Stimulated activated CD8-positive, alpha-beta memory T cell treated with anti-CD3 and anti-CD28 coated beads, Interleukin-15, amount 100 ng/mL, for 1 hour (primary cell): ENCODE measurements around the gene SLC6A6.

Source experiments
- DNase-seq: peaks from one replicate; pipeline ENCODE4 v3.0.0-alpha.2; 2020; ENCODE audit warnings: low read depth

SLC6A6 gene

DNA sequence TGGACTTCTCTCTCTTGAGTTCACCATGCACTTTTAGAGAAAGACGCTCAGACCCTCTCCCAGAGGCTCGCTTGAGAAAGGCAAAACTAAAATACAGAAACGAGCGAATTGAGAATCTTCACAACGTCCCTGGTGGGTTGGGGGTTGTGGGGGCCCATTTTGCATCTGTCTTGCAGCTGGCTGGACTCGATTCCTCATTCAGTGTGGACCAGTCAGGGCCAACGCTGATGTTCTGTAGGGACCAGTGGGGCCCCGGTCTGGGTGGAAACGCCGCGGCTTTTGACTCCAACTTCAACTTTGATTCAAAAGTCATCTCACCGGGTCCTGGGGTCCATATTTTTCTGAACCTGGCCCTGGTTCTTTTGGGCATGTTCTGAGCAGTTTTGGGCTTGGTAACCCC, 68.1 kb downstream of the SLC6A6 start:
- DNase-seq = no peak

DNA sequence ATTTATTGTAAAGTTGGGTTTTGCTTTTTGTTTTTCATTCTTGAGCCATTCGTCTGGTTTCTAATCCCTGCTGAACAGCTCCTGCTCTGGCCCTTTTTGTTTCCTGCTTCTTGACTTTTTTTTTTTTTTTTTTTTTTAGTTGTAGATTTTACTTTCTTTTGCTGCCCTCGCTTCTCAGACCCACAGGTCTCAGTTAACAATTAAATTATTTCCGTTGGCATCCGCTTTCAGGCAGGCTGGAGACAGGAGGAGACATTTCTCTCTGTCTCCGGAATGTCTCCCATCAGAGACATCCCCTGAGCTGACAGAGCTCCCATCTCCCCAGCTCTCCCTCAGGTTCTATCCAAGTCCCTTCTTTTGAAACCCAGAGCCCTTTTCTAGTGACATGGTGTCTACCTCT, 68.6 kb downstream of the SLC6A6 start:
- DNase-seq = no peak

DNA sequence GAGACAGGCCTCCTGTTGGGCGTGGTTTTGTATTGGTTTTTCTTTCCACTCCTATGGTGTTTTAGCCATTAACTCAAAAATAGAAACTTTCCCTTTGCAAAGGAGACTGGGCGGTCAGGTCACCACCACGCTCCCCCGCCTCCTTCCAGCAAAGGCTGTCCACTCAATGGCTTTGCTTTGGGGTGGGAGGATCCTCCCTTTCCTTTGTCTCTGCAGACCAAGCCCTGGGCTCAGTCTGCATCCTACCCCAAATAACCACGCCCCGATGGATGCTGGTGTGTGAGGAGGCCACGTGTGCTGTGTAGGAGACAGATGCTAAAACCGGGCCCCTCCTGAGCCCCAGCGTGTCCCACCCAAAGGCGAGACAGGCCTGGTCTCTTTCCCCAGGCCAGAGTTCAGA, 69.3 kb downstream of the SLC6A6 start:
- no peak for DNase-seq

DNA sequence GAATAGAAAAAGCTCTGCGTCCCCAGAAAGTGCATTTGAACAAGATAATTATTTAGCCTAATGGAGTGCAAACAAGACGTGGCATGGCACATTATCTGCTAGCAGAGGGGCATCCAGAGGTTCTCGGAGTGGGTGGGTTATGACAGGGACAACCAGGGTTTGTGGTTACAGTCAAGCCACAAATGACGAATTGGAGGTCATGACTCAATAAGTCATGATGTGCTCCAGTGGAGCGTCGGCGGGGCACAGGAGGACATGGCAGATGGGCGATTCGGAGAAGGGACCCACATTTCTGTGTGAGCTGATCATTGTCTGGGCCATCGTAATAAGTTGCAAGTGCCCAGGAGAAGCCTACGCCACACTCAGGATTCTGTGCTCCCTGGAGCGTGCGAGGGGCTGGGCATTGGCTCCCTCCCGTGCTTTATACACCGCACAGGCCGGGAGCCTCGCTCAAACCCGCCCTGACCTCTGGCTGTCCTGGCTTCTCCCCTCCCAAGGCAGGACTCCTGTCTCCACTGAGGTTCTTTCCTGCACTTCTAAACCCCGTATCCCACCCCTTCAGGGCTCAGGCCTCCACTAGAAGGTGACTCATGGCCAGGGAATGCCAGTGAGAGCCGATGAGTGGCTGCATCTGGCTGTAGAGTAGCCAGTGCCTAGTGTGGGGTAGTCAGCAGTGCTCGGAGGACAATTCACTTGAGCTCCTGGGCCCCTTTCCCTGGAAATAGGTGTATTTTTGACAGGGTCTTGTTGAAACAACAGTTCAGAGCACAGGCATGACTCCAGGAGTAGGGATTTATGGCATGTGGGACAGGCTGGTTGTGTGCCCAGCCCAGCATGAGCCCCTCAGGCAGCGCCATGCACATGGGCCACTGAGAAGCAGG, 70.3 kb downstream of the SLC6A6 start:
- DNase-seq = no peak

DNA sequence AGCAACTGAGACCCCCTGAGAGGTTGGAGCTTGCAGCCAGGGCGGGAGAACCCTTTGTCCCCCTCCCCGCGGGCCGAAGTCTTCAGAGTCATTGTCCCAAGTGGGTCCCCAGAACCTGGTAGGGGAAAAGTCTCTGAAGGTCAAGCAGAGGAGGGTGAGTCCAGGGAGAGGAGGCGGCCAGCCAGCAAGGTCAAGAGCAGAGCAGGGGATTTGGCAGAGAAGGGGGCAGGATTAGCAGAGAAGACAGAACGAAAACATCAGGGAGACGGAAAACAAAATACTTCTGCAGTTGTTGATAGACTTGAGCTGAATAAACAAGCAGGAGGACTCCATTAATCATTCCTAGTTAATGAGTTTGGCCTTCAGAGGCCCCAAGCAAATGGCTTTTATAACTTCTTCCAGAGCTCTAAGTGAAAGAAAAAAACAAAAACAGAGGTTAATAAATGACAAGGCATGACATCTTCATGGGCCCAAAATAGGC, 71.0 kb downstream of the SLC6A6 start:
- DNase-seq = no peak

DNA sequence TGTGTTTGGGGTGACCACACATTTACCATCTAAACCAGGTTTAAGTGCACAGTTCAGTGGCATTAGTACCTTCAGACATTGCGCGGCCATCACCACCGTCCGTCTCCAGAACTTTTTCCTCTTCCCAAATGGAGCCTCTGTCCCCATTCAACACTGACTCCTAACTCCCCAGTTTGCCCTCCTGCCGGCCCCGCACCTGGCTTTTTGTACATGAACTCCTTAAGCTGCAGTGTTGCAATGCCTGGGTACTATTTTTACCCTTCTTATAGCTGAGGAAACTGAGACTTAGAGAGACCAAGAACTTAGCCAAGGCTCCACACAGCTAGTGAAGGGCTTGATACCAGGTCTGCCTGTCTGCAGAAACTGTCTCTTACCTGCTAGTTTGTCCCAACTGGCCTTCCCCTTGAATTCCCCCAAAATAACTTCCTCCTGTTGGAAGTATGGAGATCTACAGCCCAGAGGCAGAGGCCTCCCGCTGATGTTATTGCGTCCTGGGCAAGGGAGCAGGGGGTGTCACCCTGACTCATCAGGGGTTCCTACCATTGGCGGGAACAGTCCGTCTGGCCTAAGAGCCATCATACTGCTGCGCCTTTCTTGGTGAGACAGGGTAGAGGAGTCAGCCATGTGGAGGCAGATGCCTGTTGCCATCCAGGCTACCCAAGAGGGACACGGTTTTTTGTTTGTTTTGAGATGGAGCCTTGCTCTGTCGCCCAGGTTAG, 72.1 kb downstream of the SLC6A6 start:
- DNase-seq = no peak

DNA sequence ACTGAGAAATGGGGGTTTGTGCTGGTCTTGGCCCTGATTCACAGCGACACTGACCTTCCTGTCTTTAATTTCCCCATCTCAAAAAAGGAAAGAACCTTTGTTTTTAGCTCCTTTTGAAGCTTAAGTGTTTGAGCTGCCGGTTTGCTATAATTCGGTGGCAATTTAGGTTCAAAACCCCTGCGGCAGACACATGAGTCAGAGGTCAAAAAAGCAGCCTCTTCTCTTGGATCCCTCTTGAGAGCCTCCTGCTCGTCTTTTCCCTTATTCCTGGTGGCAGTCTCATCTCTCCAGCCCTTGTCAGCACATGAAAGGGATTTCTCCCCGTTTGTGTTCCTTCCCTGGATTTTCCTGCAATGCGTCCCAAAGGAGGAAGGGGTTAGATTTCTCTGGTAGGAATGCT, 73.2 kb downstream of the SLC6A6 start:
- no peak for DNase-seq

DNA sequence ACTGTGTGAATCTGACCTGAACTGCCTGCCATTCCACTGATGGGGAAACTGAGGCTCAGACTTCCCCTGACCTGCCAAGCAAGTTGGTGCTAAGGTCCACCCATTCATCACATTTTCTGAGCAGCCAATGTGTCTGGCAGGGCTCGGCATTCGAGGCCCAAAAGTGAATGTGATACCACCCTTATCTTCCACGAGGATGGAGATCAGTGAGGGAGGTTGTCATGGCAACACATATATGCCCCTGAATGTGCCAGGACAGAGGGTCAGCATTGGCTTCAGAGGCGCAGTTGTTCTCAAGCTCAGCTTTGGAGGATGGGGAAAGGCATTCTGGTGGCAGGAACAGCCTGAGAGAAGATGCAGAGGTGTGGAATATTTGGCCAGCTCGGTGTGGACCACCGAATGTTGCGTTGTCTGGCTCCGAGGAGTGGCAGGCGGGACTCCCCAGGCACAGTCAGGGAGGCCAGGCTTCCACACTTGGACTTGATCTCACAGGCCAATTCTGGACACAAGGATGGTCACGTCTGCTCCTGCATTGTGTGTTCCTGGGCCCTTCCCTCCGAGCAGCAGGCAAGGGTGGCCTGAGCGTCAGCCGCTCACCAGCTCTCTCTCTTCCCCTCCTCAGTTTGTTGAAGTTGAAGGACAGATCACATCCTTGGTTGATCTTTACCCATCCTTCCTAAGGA, 74.3 kb downstream of the SLC6A6 start:
- no peak for DNase-seq

DNA sequence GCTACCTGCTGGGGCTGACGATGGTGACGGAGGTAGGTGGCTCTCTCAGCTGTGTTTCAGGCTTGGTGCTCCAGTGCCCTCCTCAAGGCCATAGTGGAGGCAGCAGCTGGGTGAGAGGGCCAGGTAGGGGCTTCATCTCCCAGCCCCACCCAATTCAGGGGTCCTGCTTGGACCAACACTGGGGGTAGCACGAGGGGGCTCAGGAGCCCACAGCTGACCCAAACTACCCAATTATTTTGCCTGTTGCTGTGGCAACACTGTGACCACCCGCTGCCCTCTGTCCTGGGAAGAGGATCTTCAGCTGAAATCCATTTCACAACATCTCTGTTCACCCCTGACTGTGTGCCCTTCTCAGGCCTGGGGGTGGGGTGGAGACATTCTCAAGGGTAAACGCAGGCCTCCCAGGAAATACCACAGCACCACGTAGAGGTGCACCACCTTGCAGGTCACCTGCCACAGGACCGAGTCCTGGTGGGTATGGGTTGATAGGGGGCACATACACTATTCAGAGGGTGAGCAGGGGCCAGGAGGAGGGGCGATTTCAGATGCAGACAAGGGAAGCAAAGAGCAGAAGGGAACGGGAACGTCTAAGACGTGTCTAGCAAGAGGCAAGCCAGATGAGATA, 75.0 kb downstream of the SLC6A6 start:
- no peak for DNase-seq

DNA sequence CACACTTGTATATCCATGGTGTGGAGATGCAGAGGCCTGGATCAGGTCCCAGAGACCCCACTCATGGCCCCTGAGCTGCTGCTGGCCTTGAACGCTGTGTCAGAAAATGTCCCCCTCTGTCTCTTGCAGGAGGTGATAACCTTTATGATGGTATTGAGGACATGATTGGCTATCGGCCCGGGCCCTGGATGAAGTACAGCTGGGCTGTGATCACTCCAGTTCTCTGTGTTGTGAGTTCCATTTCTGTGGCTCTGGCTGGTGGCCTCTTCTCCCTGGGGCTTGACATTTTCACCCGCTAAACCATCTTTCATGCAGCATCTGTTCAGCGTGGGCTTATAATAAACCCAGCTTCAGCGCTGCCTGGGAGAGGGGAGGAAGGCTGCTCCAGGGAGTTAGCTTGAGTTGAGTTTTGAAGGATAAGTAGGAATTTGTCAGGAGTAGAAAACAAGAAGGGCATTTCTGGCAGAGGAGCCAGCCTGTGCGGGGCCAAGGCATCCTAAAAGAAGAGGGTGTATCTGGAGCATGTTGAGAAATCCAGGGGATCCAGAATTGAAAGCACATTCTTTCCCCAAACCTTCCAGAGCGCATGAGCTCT, 76.6 kb downstream of the SLC6A6 start:
- no peak for DNase-seq

DNA sequence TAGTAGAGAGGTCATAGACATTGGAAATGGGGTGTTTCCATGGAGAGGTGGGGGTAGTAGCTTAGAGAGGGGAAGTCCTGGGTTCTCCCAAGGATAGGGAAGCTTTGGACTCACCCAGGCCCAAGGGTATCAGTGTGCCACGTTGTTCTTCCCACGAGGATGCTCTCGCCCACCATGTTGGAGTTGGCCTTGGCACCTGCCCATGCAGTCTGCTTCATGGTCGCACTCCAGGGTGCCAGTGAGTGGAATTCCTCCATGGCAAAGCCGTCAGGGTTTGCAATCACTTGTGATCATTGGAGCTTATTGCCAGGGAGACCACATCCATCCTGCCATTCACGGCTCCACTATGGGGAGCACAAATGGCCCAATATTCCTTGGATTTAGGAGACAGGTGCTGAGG, 77.2 kb downstream of the SLC6A6 start:
- DNase-seq = no peak

DNA sequence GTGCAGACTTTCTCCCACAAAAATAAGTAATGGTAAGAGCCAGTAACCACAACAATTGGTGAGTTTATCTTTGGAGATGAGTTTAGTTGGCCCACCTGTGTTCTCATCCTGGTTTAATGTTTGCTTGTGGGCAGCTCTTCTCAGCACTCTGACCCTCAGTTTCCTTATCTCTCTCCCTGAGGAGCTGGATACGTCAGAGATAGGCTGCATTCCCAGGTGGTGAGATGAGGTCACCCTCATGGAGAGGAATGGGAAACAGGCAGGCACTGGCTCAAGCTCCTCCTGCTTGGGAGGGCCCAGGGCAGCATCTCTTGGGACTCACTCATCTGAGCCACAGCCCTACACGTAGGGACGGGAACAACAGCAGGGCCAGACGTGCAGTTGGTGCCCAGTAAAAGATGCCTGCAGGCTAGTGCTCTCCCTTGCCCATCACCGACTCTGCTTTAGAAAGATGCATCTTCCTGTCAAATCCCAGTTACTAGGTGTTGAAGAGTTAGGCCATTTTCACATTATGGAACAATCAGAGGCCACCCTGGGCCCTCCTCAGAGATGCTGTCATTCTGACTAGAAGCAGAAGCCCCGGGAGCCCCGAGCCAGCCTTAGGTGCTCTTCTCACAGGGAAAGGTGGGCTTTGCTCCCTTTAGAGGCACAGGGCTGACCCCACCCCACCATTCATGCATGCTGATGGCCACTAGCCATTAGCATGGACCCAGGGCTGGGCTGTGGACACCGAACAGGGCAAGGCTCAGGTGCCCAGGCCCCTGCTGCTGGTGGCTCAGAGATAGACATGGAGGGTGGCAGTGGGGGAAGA, 78.0 kb downstream of the SLC6A6 start:
- no peak for DNase-seq

DNA sequence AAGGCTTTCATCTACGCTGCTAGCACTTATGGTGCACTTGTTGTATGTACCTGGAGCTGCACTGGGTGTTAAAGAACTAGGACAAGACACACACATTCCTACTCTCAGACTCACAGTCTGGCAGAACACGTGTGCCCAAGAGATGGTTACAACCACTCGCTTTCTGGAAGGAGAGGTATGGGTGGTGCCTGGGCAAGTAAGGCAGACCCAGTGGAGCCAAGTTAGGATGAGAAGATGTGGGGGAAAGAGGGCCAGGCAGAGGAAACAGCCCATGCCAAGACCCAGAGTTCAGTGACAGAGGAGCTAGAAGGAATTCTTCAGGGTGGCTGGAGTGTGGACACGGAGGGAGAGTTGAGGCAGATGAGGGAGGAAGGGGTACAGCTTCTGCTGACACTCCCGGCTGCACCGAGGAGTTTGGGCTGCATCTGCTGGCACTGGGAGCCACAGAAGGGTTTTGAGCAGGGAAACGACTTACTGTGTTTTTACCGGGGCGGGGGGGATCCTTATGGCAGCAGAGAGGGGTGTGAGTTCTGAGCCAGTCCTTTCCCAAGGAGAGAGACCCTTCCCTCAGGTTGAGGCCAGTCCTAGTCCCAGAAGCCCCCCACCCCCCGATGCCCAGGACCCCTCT, 78.7 kb downstream of the SLC6A6 start:
- DNase-seq = no peak

DNA sequence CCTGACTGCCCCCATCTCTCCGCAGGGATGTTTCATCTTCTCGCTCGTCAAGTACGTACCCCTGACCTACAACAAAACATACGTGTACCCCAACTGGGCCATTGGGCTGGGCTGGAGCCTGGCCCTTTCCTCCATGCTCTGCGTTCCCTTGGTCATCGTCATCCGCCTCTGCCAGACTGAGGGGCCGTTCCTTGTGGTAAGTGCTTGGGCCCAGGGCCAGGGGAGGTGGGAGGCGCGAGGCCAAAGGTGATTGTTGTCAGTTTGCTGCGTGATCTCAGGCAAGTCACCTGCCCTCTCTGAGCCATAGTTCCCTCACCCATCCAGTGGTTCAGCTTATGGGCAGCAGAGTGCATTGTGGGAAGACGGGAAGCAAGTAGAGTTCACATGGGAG, 79.2 kb downstream of the SLC6A6 start:
- DNase-seq = no peak

DNA sequence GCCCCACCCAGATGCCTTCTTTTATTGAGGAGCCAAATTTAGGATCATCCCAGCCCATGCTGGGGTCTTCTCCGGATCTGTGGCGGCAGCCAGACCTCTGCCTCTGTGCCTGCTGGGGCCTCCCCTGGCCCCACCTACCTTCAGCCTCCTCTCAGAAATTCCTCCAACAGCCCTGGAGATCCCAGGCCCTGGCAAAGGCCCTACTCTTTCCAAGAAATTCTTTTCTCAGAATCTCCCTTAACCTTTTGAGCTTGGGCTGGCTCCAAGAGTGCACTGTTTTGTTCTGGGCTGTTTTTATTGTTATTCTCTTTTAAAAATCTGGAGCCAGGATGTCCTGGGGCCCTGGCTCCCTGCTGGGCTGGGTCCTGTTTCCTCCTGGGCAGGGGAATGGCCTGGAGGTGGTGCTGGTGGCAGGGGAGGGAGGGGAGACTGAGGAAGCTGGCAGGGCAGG, 79.9 kb downstream of the SLC6A6 start:
- no peak for DNase-seq

DNA sequence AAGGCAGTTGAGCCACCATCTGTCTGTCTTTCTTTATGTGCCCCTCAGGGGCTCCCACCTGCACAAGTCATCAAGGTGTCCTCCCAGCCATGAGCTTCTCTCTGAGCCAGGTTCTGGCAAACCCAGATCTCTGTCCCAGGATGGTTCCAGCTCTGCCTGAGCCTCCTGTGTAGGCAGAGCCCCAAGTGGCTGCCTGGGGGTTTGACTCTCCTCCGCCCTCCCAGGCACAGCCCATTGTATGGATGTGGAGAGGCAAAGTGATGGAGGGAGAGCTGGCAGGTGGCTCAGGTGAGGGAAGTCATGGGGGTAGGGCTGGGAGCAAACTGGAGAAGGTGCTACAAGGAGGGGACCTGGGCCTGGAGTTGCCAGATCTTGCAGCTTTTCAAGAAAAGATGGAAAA, 80.9 kb downstream of the SLC6A6 start:
- DNase-seq = no peak

DNA sequence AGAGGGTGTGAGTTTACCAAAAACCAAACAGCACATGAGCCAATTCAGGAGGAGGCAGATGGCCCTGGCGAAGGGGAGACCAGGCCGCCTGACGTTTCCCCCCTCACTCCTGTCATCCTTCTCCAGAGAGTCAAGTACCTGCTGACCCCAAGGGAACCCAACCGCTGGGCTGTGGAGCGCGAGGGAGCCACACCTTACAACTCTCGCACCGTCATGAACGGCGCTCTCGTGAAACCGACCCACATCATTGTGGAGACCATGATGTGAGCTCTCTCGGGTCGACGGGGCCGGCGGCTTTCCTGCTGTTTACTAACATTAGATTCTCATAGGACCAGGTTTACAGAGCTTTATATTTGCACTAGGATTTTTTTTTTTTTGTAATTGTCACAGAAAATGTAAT, 82.3 kb downstream of the SLC6A6 start:
- DNase-seq = no peak

DNA sequence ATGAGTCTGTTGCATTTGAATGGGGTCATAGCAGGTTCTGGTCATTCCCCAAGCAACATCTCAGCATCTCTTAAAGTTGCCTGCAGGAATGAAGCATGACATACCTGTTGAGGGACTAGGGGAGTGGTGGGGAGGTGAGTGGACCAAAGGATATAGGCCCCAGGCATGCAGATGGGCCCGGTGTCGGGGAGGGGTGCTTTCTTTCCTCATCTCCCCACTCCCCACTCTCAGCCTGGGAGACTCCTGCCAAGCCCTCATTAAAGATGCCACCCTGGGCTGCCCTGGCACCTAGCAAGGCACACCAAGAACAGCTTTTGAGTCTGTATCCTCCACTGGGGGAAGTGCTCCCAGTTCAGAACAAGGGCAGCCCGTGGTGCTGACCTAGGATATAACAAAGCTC, 83.6 kb downstream of the SLC6A6 start:
- DNase-seq = no peak

DNA sequence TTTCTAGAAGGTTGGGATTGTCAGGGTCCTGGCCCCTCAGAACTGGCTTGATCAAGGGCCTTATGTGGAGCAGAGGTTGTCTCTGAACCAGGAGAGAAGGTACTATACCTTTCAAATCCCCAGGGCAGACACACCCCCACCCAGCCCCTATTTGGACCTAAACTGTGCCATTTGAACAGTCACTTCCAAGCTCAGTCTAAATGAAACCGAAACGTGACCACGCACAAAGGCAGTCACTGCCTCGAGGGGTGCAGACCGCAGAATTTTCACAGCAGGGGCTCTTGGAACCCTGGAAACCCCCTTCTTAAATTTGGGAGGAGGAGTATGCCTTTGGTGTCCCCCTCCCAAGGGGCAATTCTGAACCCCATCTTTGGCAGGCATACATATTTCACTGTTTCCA, 84.1 kb downstream of the SLC6A6 start:
- DNase-seq = no peak

DNA sequence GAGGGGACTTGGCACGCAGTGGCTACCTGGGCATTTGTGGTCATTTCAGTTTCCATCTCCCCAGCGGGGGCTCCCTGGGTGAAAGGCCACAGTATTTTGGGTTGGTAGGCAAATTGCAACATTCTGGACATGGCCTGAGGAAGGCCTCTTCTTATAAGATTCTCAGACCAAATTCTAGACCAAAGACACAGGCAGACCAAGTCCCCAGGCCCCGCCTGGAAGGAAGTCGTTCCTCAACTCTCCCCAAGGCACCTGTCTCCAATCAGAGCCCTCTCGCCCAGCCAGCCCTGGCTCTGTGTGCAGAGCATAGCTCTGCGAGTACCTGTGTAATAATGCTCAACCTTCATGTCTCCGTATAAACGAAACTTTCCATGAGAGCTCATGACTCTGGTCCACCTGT, 84.7 kb downstream of the SLC6A6 start:
- no peak for DNase-seq

DNA sequence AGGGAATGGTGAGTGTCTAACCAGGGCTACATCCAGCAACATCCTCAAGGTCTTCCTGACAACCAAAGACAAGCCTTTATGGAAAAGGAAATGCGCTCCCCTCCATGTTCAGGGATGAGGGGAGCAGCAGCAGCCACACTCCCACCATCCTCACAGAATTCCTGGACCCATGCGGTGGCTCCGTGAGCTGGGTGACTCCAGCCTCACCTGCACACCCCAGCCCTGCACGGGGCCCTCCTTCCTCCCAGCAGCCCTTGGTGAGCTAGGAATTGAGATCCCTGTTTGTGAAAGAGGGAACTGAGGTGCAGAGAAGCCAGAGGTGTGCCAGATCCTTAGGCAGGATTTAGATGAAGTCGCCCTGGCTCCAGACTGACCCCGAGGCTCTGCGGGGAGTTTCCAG, 85.4 kb downstream of the SLC6A6 start:
- no peak for DNase-seq
